NCI-H748 treated with DMSO at 0.1 percent for 48 hours (cell line): ENCODE data around the gene UBE2V1.
A peak's percentile ranks its signal among the peaks of the same experiment; 100 is the strongest.

Source experiments
- DNase-seq: peaks from one replicate; lab custom pipeline; 2025; lab: John Stamatoyannopoulos, UW

Gene UBE2V1

GRCh38 chr20:50043573-50044352, 69.2 kb downstream of the UBE2V1 start:
- DNase-seq, result no peak

GRCh38 chr20:50042370-50043313, 70.3 kb downstream of the UBE2V1 start:
- DNase-seq, result no peak

GRCh38 chr20:50041246-50041873, 71.6 kb downstream of the UBE2V1 start:
- no peak for DNase-seq

GRCh38 chr20:50040432-50041245, 72.3 kb downstream of the UBE2V1 start:
- no peak for DNase-seq

- DNase-seq, result no peak
Measured at GRCh38 chr20:50039706-50040431, 73.1 kb downstream of the UBE2V1 start.

GRCh38 chr20:50038574-50038991, 74.4 kb downstream of the UBE2V1 start:
- peak; percentile 7 for DNase-seq

GRCh38 chr20:50038169-50038568, 74.8 kb downstream of the UBE2V1 start:
- no peak for DNase-seq

- no peak for DNase-seq
Measured at GRCh38 chr20:50037575-50037974, 75.4 kb downstream of the UBE2V1 start.

GRCh38 chr20:50037123-50037522, 75.8 kb downstream of the UBE2V1 start:
- DNase-seq, result no peak

- no peak for DNase-seq
Measured at GRCh38 chr20:50036703-50037102, 76.2 kb downstream of the UBE2V1 start.

GRCh38 chr20:50034567-50035180, 78.3 kb downstream of the UBE2V1 start:
- DNase-seq, result no peak

GRCh38 chr20:50032955-50033666, 79.8 kb downstream of the UBE2V1 start:
- DNase-seq, result no peak
